Fibroblast of the aortic adventitia (primary cell): Measurements from ENCODE around the gene DLGAP4. TPM values are rescaled to one million over a fixed set of nuclear protein-coding genes. Genes with fewer than 3 reads are reported as not detected.

Experiments
- DNase-seq: peaks from one replicate; pipeline ENCODE4 v3.0.0-alpha.2; 2010; ENCODE audit warnings: low read depth
- H3K4me3 ChIP-seq: 2 replicates; pipeline ENCODE4 v1.5.1; 2011; ENCODE audit warnings: low read depth, mild to moderate bottlenecking, control low read depth, low read length, moderate library complexity
- total RNA-seq: library from RNA; depleted of rRNA; stranded (reverse); fragments of >200 nt; gene quantifications from 2 replicates; pipeline ENCODE4 v1.2.3, GENCODE V29; 2012; ENCODE audit warnings: low replicate concordance
- TF ChIP-seq, protein P1 (sequence below): IDR thresholded peaks from 2 replicates; pipeline ENCODE4 v1.5.1; 2011; ENCODE audit warnings: mild to moderate bottlenecking, low read length, control low read depth, inconsistent platforms; ENCODE audit not compliant: insufficient read depth

Gene DLGAP4
- total RNA-seq, 1 donor: 19.5 TPM

DNA sequence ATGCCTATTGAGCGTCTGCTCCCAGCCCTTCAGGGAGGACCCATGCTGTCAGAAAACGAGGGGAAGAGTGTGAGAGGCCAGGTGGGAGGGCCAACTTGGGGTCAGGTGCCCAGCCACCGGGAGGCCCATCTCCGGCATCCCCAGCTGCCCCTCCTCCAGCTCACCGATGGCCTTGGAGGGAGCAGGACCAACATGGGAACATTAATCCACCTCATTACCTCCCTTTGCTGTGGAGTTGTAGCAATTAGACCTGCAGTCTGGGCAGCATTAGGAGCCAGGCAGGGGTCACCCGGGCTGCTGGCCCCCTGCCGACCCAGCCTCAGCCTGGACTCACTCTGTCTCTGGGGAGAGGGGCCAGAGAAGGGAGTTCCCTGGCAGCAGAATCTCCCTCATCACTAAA, 25.1 kb downstream of the DLGAP4 start:
- H3K4me3 ChIP-seq: no peak overlapping the region
- TF ChIP-seq, protein P1, sequence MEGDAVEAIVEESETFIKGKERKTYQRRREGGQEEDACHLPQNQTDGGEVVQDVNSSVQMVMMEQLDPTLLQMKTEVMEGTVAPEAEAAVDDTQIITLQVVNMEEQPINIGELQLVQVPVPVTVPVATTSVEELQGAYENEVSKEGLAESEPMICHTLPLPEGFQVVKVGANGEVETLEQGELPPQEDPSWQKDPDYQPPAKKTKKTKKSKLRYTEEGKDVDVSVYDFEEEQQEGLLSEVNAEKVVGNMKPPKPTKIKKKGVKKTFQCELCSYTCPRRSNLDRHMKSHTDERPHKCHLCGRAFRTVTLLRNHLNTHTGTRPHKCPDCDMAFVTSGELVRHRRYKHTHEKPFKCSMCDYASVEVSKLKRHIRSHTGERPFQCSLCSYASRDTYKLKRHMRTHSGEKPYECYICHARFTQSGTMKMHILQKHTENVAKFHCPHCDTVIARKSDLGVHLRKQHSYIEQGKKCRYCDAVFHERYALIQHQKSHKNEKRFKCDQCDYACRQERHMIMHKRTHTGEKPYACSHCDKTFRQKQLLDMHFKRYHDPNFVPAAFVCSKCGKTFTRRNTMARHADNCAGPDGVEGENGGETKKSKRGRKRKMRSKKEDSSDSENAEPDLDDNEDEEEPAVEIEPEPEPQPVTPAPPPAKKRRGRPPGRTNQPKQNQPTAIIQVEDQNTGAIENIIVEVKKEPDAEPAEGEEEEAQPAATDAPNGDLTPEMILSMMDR: no peak
- DNase-seq: no peak

DNA sequence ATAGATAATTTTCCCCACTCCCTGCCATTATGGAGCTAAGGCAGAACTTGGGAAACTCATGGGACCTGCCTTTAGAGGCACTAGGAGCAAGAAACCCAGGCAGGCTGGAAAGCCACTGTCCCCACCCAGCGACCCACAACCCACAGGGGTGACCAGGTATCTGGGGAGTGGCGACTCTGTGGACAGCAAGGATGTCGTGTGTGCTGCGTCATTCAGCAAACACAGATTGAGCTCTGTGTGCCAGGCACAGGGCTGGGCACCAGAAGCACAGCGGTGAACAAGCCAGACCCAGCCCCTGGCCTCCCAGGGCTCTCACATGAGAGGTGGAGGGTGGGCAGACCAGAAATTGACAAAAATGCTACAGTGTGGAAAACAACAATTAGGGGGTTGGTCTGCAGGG, 27.7 kb downstream of the DLGAP4 start:
- no peak overlapping the region for H3K4me3 ChIP-seq
- TF ChIP-seq, protein P1: no peak
- no peak for DNase-seq

DNA sequence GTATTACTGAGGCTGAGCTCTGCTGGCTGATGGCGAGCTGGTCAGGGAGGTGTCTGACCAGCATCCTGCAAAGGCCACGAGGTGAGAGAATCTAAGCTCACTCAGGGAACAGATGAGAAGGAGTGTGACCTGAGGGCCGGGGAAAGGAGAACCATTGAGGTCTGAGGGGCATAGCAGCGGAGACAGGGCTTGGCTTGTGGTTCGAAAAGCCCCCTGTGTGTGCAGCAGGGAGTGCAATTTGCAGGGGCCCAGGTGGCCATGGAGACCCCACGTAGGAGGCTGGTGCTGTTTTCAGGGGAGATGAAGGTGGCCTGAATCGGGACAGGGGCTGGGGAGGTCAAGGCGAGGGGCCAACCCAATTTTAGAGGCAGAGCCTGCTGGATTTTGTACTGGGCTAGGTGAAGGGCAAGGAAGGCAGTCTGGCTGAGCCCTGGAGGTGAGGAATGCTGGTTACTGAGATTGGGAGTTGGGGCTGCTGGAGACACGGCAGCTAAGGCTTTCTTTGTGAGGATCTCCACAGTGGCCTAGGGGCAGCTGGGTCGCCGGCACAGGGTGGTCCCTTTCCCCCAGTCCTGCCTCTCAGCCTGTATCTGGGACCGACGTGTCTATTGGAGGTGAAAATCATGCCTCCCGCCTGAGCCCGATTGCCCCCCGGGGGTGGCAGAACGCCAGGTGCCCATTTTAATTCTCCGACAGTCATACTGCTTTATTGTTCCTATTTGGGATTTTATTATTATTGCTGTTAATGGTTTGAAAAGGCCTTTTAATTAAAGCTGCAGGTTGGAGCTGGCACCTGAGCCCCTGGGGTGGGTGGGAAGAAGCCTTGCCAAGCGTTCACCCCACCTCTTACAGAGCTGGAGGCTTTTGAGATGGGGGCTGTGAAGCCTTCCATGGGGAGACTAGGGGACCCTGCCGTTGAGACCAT, 28.4 kb downstream of the DLGAP4 start:
- TF ChIP-seq, protein P1: no peak
- DNase-seq: no peak
- no peak overlapping the region for H3K4me3 ChIP-seq

DNA sequence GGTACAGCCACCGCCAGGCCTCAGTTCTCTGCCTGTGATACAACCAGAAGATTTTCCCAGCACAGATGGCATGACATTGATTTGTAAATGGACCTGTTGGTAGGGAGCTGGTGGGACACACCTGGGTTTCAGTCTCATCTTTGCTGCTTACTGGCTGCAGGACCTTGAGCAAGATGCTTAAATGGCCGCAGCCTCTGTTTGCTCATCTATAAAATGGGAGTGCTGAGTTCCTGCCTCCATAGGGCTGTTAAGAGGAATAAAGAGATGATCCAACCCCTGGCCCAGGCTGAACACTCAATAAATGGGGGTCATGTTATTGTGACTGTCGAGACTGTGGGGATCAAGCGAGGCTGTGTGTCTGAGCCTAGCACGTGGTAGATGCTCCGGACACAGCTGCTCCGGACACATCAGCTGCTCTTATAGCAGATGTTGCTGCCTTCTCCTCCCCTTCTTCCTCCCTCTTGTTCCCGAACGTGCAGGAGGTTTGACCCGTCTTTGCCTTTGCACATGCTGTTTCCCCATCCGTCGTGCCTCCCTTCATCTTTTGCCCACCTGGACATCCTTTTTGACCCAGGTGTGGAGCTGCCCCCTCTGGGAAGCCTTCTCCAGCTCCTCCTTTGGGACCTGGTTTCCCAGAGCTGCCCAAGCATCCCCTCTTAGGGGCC, 29.2 kb downstream of the DLGAP4 start:
- TF ChIP-seq, protein P1: no peak
- DNase-seq: no peak

DNA sequence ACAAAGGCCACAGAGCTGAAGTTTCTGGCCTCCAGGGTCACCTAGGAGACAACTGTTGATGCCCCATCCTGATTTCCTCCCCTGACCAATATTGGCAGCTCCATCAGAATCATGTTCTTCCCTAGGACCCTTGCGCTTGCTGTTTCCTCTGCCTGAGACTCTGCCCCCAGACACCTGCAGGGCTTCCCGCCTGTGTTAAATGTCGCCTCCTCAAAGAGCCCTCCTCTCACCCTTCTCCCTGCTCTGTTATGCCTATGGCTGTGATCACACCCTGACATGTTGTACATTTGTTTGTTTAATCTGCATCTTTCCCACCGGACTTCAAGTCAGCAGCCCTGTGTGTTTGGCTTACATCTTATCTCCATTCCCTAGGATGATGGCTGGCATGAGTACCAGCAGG, 30.1 kb downstream of the DLGAP4 start:
- no peak for DNase-seq
- no peak overlapping the region for H3K4me3 ChIP-seq
- TF ChIP-seq, protein P1: no peak

More for the DNA sequence above, 29.2 kb downstream of the DLGAP4 start:
- no peak overlapping the region for H3K4me3 ChIP-seq

DNA sequence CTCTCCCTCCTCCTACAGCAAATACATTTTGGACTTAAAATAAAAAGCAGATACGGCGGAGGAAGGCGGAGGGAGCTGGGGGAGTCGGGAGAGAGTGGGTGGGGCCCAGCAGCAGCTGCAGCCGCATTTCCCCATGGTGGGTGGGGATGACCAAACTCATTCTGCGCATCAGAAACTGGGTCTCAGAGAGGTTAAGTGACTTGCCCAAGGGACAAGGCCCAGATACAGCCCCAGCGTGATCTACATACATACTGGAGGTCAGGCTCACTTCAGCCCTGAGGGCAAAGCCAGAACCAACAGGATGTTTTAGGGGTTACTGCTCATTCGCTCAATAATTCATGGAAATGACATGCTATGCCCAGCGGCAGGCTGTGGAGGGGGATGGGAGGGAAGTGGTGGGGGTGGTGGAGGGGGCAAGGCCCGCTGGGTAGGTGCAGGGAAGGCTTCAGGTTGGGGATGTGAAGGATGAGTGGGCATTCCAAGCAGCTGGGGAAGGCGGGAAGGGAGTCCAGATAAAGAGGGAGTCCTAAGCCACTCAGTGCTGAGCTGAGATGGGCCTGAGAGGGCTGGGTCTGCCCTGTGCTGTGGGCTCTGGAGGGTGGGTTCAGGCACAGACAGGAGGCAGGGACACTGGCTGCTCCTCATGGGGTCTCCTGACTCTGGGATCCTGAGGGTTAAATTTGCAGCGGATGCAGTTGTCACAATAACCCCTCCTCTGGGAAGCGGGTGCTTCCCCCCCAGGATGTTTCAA, 31.0 kb downstream of the DLGAP4 start:
- TF ChIP-seq, protein P1: no peak
- H3K4me3 ChIP-seq: no peak overlapping the region
- no peak for DNase-seq
